SK-N-SH (cell line): ENCODE measurements around the gene PNP. TPM values are rescaled to one million over a fixed set of nuclear protein-coding genes. Genes with fewer than 3 reads are reported as not detected.
"Not testable (repeated sequence)": the region's sequence is repeated elsewhere in the genome, so short reads cannot be mapped to it uniquely, and the experiment has no call there.

Experiments
- CTCF ChIA-PET: fragments of 300-600, 350-600 bp; formaldehyde crosslinking; extraction: SDS; loops from one replicate; lab custom pipeline; 2021; lab: Yijun Ruan, JAX
- POLR2A ChIA-PET: fragments of 350-600 bp; sonication (Branson Sonifier 250); formaldehyde crosslinking; extraction: SDS; loops from one replicate; lab custom pipeline; 2020; ENCODE audit warnings: antibody characterized with exemption, inconsistent platforms; lab: Yijun Ruan, JAX
- DNase-seq: peaks from one replicate; pipeline ENCODE4 v3.0.0; 2012
- H2AFZ ChIP-seq: fragments of 200-600 bp; sonication (generic); 2 replicates; pipeline ENCODE4 v1.8.1; 2016; ENCODE audit warnings: antibody characterized with exemption, mild to moderate bottlenecking, low read depth
- H3F3A ChIP-seq: fragments of 200-600 bp; sonication (generic); replicated peaks from 2 replicates; pipeline ENCODE3; 2016; ENCODE audit warnings: antibody characterized with exemption, mild to moderate bottlenecking; ENCODE audit not compliant: insufficient read depth
- H3K27ac ChIP-seq, 2 experiments: fragments of 200-500 bp in 1 of 2; fragments of 200-600 bp in 1 of 2; sonication (Bioruptor generic) in 1 of 2; sonication (generic), shearing (Covaris generic) in 1 of 2; 2 replicates each; pipeline versions ENCODE4 v1.5.1 to v1.6.1; 2014 to 2016; ENCODE audit warnings: low read depth in 2 of 2, inconsistent platforms in 1 of 2, low read length in 1 of 2, mild to moderate bottlenecking in 1 of 2, mixed read lengths in 1 of 2
- H3K27me3 ChIP-seq: fragments of 200-600 bp; sonication (generic), shearing (Covaris generic); 2 replicates; pipeline ENCODE4 v1.6.1; 2016; ENCODE audit warnings: mixed run types; ENCODE audit not compliant: insufficient read depth
- H3K36me3 ChIP-seq, 2 experiments: fragments of 200-500 bp in 1 of 2; fragments of 200-600 bp in 1 of 2; sonication (Bioruptor generic) in 1 of 2; sonication (generic) in 1 of 2; replicated peaks in 1 of 2; 2 replicates each; pipeline versions ENCODE3 to v1.5.1; 2014 to 2016; ENCODE audit warnings: low read length in 1 of 2, mild to moderate bottlenecking in 1 of 2; ENCODE audit not compliant: insufficient read depth in 2 of 2, control insufficient read depth in 1 of 2
- H3K4me1 ChIP-seq, 2 experiments: fragments of 200-500 bp in 1 of 2; fragments of 200-600 bp in 1 of 2; sonication (Bioruptor generic) in 1 of 2; sonication (generic), shearing (Covaris generic) in 1 of 2; 2 replicates each; pipeline versions ENCODE4 v1.5.1 to v1.6.1; 2014 to 2016; ENCODE audit warnings: low read depth in 1 of 2, low read length in 1 of 2, mixed run types in 1 of 2; ENCODE audit not compliant: insufficient read depth in 2 of 2, control insufficient read depth in 1 of 2
- H3K4me2 ChIP-seq: fragments of 200-600 bp; sonication (generic), shearing (Covaris generic); 2 replicates; pipeline ENCODE4 v1.6.1; 2017; ENCODE audit warnings: mixed run types
- H3K4me3 ChIP-seq, 2 experiments: fragments of 200-500 bp in 1 of 2; fragments of 200-600 bp in 1 of 2; sonication (Bioruptor generic) in 1 of 2; sonication (generic), shearing (Covaris generic) in 1 of 2; 2 replicates each; pipeline versions ENCODE4 v1.5.1 to v1.8.1; 2014 to 2016; ENCODE audit warnings: low read depth in 2 of 2, inconsistent platforms in 1 of 2, low read length in 1 of 2, mild to moderate bottlenecking in 1 of 2, mixed read lengths in 1 of 2, moderate library complexity in 1 of 2
- H3K79me2 ChIP-seq: fragments of 200-600 bp; sonication (generic); 2 replicates; pipeline ENCODE4 v1.8.1; 2017; ENCODE audit warnings: mild to moderate bottlenecking; ENCODE audit not compliant: insufficient read depth
- H3K9ac ChIP-seq: fragments of 200-600 bp; sonication (generic); 2 replicates; pipeline ENCODE4 v1.6.1; 2017; ENCODE audit warnings: mixed run types
- H3K9me2 ChIP-seq: fragments of 200-600 bp; sonication (generic); 2 replicates; pipeline ENCODE4 v1.6.1; 2017; ENCODE audit warnings: mixed run types
- H3K9me3 ChIP-seq: fragments of 200-600 bp; sonication (generic); 2 replicates; pipeline ENCODE4 v1.6.1; 2017; ENCODE audit warnings: mixed run types, mild to moderate bottlenecking, moderate library complexity
- H4K20me1 ChIP-seq: fragments of 200-600 bp; sonication (generic); 2 replicates; pipeline ENCODE4 v1.6.1; 2017; ENCODE audit warnings: mild to moderate bottlenecking, mixed run types; ENCODE audit not compliant: insufficient read depth
- CHD2 ChIP-seq: fragments of 150-350 bp; IDR thresholded peaks from 2 replicates; pipeline ENCODE4 v1.6.1; 2018; ENCODE audit warnings: low read length; ENCODE audit not compliant: partially characterized antibody
- EZH2phosphoT487 ChIP-seq: fragments of 200-600 bp; sonication (generic); IDR thresholded peaks from 2 replicates; pipeline ENCODE4 v1.6.1; 2017; ENCODE audit warnings: low read depth, mixed run types, mild to moderate bottlenecking, antibody characterized with exemption, moderate library complexity, borderline replicate concordance
- FOSL2 ChIP-seq: IDR thresholded peaks from 2 replicates; pipeline ENCODE4 v1.4.0; 2012; ENCODE audit warnings: low read depth, mild to moderate bottlenecking, moderate library complexity, borderline replicate concordance
- FOXM1 ChIP-seq: IDR thresholded peaks from 2 replicates; pipeline ENCODE4 v1.4.0; 2012; ENCODE audit warnings: low read depth, mild to moderate bottlenecking
- GABPA ChIP-seq: IDR thresholded peaks from 2 replicates; pipeline ENCODE4 v1.4.0; 2012; ENCODE audit warnings: low read depth, mild to moderate bottlenecking
- JUND ChIP-seq: IDR thresholded peaks from 2 replicates; pipeline ENCODE4 v1.4.0; 2012
- RAD21 ChIP-seq: IDR thresholded peaks from 2 replicates; pipeline ENCODE4 v1.6.1; 2012; ENCODE audit warnings: mild to moderate bottlenecking, low read length
- RCOR1 ChIP-seq: fragments of 150-350 bp; IDR thresholded peaks from 2 replicates; pipeline ENCODE4 v1.6.1; 2017; ENCODE audit warnings: antibody characterized with exemption, low read length
- RFX5 ChIP-seq: IDR thresholded peaks from 2 replicates; pipeline ENCODE4 v1.6.1; 2012; ENCODE audit warnings: mild to moderate bottlenecking, improper control_type of control experiment, low read length
- RXRA ChIP-seq: IDR thresholded peaks from 2 replicates; pipeline ENCODE4 v1.4.0; 2012; ENCODE audit warnings: low read depth, mild to moderate bottlenecking, borderline replicate concordance
- TAF1 ChIP-seq: IDR thresholded peaks from 2 replicates; pipeline ENCODE4 v1.6.1; 2012; ENCODE audit warnings: low read depth, mild to moderate bottlenecking, low read length, moderate library complexity, borderline replicate concordance
- TCF12 ChIP-seq: IDR thresholded peaks from 2 replicates; pipeline ENCODE4 v1.4.0; 2012
- TEAD4 ChIP-seq: IDR thresholded peaks from 2 replicates; pipeline ENCODE4 v1.4.0; 2012; ENCODE audit warnings: mild to moderate bottlenecking, borderline replicate concordance; ENCODE audit not compliant: insufficient read depth
- YY1 ChIP-seq: IDR thresholded peaks from 2 replicates; pipeline ENCODE4 v1.4.0; 2012; ENCODE audit warnings: low read depth, mild to moderate bottlenecking
- WGBS: methylation state at CpG from one replicate; pipeline ENCODE4 v1.1.6; 2017; ENCODE audit warnings: low lambda C conversion rate; 5-methylcytosine and 5-hydroxymethylcytosine counted together
- polyA plus RNA-seq, 3 experiments: library from polyadenylated mRNA; depleted of rRNA; stranded (reverse); fragments of >200 nt; gene quantifications; 2 replicates each; pipeline ENCODE4 v1.2.3, GENCODE V29; 2012
- TF ChIP-seq, protein P1 (sequence below): IDR thresholded peaks from 2 replicates; pipeline ENCODE4 v1.6.1; 2012; ENCODE audit warnings: mild to moderate bottlenecking, low read depth, low read length, moderate library complexity
- TF ChIP-seq, protein P2 (sequence below): IDR thresholded peaks from 2 replicates; pipeline ENCODE4 v1.4.0; 2012; ENCODE audit warnings: low read depth
- TF ChIP-seq, protein P3 (sequence below): fragments of 150-350 bp; IDR thresholded peaks from 2 replicates; pipeline ENCODE4 v1.6.1; 2017; ENCODE audit warnings: antibody characterized with exemption, low read length, low read depth, borderline replicate concordance

Gene PNP
- polyA plus RNA-seq, 1 of the 3 experiments (the other 2 are of a cell fraction), result 29.8 TPM

DNA sequence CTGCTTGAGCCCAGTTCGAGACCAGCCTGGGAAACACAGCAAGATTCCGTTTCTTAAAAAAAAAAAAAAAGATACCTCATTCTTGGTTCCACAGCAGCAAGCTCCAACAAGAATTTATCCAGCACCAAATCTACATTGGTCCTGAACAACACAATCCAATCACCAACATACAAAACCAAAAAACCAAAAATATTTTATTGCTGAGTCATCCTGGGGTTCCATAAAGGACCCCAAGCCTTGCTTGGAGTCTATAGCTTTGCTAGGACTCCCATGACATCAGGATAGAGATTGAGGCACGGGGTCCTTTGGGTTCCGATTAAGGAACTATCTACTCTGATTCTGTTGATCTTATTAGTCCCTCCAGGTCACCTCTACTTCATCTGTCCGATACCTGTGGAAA, 22.3 kb upstream of the PNP start:
- no peak for DNase-seq
- no peak overlapping the region for H2AFZ ChIP-seq
- no peak overlapping the region for H3K4me3 ChIP-seq
- peaks cover 46 to 51% of the 10 kb centered on the region in 2 experiments for H3K36me3 ChIP-seq
- H4K20me1 ChIP-seq, result no peaks in the 10 kb centered on the region
- no peaks in the 10 kb centered on the region for H3K9me3 ChIP-seq
- H3K27ac ChIP-seq, result no peak overlapping the region
- CTCF ChIA-PET, result no interaction called here
- no peak overlapping the region for H3K9ac ChIP-seq
- TF ChIP-seq FOSL2 (no peak), RCOR1 (no peak), RAD21 (no peak), JUND (no peak), RXRA (no peak), TAF1 (no peak), GABPA (no peak), YY1 (no peak), CHD2 (no peak), RFX5 (no peak), TEAD4 (no peak), TCF12 (no peak), EZH2phosphoT487 (no peak), FOXM1 (no peak)
- TF ChIP-seq, protein P1, sequence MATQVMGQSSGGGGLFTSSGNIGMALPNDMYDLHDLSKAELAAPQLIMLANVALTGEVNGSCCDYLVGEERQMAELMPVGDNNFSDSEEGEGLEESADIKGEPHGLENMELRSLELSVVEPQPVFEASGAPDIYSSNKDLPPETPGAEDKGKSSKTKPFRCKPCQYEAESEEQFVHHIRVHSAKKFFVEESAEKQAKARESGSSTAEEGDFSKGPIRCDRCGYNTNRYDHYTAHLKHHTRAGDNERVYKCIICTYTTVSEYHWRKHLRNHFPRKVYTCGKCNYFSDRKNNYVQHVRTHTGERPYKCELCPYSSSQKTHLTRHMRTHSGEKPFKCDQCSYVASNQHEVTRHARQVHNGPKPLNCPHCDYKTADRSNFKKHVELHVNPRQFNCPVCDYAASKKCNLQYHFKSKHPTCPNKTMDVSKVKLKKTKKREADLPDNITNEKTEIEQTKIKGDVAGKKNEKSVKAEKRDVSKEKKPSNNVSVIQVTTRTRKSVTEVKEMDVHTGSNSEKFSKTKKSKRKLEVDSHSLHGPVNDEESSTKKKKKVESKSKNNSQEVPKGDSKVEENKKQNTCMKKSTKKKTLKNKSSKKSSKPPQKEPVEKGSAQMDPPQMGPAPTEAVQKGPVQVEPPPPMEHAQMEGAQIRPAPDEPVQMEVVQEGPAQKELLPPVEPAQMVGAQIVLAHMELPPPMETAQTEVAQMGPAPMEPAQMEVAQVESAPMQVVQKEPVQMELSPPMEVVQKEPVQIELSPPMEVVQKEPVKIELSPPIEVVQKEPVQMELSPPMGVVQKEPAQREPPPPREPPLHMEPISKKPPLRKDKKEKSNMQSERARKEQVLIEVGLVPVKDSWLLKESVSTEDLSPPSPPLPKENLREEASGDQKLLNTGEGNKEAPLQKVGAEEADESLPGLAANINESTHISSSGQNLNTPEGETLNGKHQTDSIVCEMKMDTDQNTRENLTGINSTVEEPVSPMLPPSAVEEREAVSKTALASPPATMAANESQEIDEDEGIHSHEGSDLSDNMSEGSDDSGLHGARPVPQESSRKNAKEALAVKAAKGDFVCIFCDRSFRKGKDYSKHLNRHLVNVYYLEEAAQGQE, result no peak
- TF ChIP-seq, protein P2, sequence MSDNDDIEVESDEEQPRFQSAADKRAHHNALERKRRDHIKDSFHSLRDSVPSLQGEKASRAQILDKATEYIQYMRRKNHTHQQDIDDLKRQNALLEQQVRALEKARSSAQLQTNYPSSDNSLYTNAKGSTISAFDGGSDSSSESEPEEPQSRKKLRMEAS, result no peak
- TF ChIP-seq, protein P3, sequence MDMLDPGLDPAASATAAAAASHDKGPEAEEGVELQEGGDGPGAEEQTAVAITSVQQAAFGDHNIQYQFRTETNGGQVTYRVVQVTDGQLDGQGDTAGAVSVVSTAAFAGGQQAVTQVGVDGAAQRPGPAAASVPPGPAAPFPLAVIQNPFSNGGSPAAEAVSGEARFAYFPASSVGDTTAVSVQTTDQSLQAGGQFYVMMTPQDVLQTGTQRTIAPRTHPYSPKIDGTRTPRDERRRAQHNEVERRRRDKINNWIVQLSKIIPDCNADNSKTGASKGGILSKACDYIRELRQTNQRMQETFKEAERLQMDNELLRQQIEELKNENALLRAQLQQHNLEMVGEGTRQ, result no peak
- H3K4me1 ChIP-seq, result no peaks in the 10 kb centered on the region
- 93% methylated on average over 5 of the region's 5 CpGs for WGBS
- POLR2A ChIA-PET, result no interaction called here
- no peaks in the 10 kb centered on the region for H3F3A ChIP-seq
- H3K79me2 ChIP-seq, result no peaks in the 10 kb centered on the region
- H3K9me2 ChIP-seq, result no peaks in the 10 kb centered on the region
- H3K4me2 ChIP-seq, result no peak overlapping the region
- no peaks in the 10 kb centered on the region for H3K27me3 ChIP-seq

DNA sequence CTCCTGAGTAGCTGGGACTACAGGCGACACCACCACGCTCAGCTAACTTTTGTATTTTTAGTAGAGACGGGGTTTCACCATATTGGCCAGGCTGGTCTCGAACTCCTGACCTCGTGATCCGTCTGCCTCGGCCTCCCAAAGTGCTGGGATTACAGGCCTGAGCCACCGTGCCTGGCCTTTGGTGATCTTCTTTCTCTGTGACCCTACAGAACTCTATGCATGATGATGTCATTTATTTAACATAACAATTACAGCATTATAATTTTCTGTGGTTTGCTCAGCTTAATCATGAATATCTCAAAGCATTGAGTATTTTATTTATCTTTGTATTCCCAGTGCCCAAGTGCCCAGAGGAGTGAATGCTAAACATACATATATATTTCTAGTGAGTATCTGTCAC, 16.4 kb upstream of the PNP start:
- Histone ChIP-seq H3K36me3 (peaks cover 48 to 57% of the 10 kb centered on the region in 2 experiments), H3K79me2 (peaks cover 45% of the 10 kb centered on the region)
- 98% methylated on average over 8 of the region's 8 CpGs for WGBS
- POLR2A ChIA-PET, result interaction anchor here (0.5 kb wide), 1 partner anchor 110 kb away, joined by 5 read pairs; the partner anchor contains the start of gene PARP2
- not testable (repeated sequence) for H3K9me3 ChIP-seq, H3K27ac ChIP-seq, H3K4me1 ChIP-seq, H4K20me1 ChIP-seq, H3K9ac ChIP-seq, H3K27me3 ChIP-seq, H3K4me3 ChIP-seq, H3K9me2 ChIP-seq, H2AFZ ChIP-seq, H3F3A ChIP-seq, DNase-seq, H3K4me2 ChIP-seq
- CTCF ChIA-PET, result interaction anchor here (1.6 to 2.7 kb wide), 2 partner anchors 37 to 157 kb away, joined by 5 to 6 read pairs; no protein-coding TSS in a partner anchor
